Measurements from ENCODE around the gene BZW1.

Gene BZW1

GRCh38 chr2:200810252-200810997 lies 1.3 kb upstream of the BZW1 start:
- peak overlapping the region; percentile 94 for H3K9ac ChIP-seq (ENCODE audit: low read depth, low read length, poor library complexity, severe bottlenecking)
- no peaks in the 10 kb centered on the region for H3F3A ChIP-seq (ENCODE audit: low read depth)
- peak overlapping the region; percentile 89 for H3K4me2 ChIP-seq (ENCODE audit: low read depth, low read length, poor library complexity, severe bottlenecking)
- TF ChIP-seq CTCF (conservative IDR thresholded peaks at IDR 0.05; ENCODE audit: low read length) (no peak), EZH2phosphoT487 (IDR thresholded peaks at IDR 0.05; ENCODE audit: borderline replicate concordance) (no peak)
- H4K20me1 ChIP-seq (ENCODE audit: insufficient read depth, low read length, poor library complexity, severe bottlenecking), result peaks cover 36% of the 10 kb centered on the region
- no peaks in the 10 kb centered on the region for H3K9me2 ChIP-seq (replicated peaks; ENCODE audit: low read depth, low read length)
- H3K9me3 ChIP-seq (ENCODE audit: insufficient read depth, low read depth, low read length), result no peaks in the 10 kb centered on the region
- H3K4me3 ChIP-seq (ENCODE audit: low read length, poor library complexity, severe bottlenecking), result peak overlapping the region; percentile 93
- H3K27me3 ChIP-seq (ENCODE audit: insufficient read depth, low read length, poor library complexity, severe bottlenecking), result peaks cover 3% of the 10 kb centered on the region
- H3K79me2 ChIP-seq (ENCODE audit: insufficient read depth, low read length), result peaks cover 37% of the 10 kb centered on the region
- H3K4me1 ChIP-seq (ENCODE audit: insufficient read depth, low read length, poor library complexity, severe bottlenecking), result peaks cover 37% of the 10 kb centered on the region
- peaks cover 17% of the 10 kb centered on the region for H3K36me3 ChIP-seq (ENCODE audit: insufficient read depth, low read length)
- peak overlapping the region; percentile 78 for H2AFZ ChIP-seq (ENCODE audit: low read length)

- peak overlapping the region; percentile 78 for H2AFZ ChIP-seq (ENCODE audit: low read length)
- no peak for TF ChIP-seq CTCF (conservative IDR thresholded peaks at IDR 0.05; ENCODE audit: low read length)
- TF ChIP-seq EZH2phosphoT487 (IDR thresholded peaks at IDR 0.05; ENCODE audit: borderline replicate concordance), result no peak
- peaks cover 42% of the 10 kb centered on the region for H4K20me1 ChIP-seq (ENCODE audit: insufficient read depth, low read length, poor library complexity, severe bottlenecking)
- peak overlapping the region; percentile 94 for H3K9ac ChIP-seq (ENCODE audit: low read depth, low read length, poor library complexity, severe bottlenecking)
- peak overlapping the region; percentile 93 for H3K4me3 ChIP-seq (ENCODE audit: low read length, poor library complexity, severe bottlenecking)
- H3F3A ChIP-seq (ENCODE audit: low read depth), result no peaks in the 10 kb centered on the region
- H3K9me2 ChIP-seq (replicated peaks; ENCODE audit: low read depth, low read length), result no peaks in the 10 kb centered on the region
- peaks cover 41% of the 10 kb centered on the region for H3K4me1 ChIP-seq (ENCODE audit: insufficient read depth, low read length, poor library complexity, severe bottlenecking)
- H3K4me2 ChIP-seq (ENCODE audit: low read depth, low read length, poor library complexity, severe bottlenecking), result peak overlapping the region; percentile 89
- H3K27me3 ChIP-seq (ENCODE audit: insufficient read depth, low read length, poor library complexity, severe bottlenecking), result peaks cover 3% of the 10 kb centered on the region
- peaks cover 42% of the 10 kb centered on the region for H3K79me2 ChIP-seq (ENCODE audit: insufficient read depth, low read length)
- no peaks in the 10 kb centered on the region for H3K9me3 ChIP-seq (ENCODE audit: insufficient read depth, low read depth, low read length)
- peaks cover 22% of the 10 kb centered on the region for H3K36me3 ChIP-seq (ENCODE audit: insufficient read depth, low read length)
Measured at GRCh38 chr2:200810998-200811332, 745 bp upstream of the BZW1 start.

DNA sequence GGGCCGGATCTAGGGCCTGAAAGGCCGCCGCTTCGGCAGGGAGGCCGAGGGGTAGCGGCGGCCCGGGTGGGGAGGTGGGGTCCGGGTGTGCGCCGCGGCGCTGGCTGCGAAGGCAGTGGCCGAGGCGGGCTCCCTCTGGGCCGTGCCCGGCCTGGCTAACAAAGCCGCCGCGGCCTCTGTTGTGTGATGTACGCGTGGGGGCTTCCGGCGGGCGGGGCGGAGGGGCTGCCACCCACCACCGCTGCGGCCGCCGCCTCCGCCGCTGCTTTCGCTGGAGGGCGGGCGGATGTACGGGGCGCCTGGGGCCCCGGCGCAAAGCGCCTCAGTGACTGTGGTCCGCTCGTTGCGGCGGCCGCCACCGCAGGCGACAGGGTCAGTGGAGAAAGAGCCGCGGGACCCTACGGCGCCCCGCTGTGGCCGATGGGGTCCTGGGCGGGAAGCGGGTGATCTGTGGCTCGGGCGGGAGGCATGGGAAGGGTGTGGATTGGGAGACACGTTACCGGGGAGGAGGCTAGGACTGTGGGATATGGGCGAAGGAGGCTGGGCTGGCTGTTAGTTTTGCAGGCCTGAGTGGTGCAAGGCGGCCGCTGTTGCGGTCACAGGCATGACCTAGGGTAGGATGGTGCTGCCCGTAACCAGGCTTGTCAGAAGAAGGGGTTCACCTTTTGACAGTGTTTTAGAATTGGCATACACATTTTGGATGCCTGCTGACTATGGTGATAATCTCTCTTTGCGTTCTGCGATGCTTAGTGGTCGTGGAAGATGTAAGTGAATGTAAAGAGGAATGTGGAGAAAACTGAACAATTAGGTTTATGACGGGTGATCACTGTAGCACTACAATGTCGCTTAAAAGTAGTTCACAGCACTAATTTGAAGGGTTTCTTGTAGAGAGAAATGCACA lies 662 bp downstream of the BZW1 start:
- peaks cover 53% of the 10 kb centered on the region for H3K79me2 ChIP-seq (ENCODE audit: insufficient read depth, low read length)
- H4K20me1 ChIP-seq (ENCODE audit: insufficient read depth, low read length, poor library complexity, severe bottlenecking), result peaks cover 55% of the 10 kb centered on the region
- H3K36me3 ChIP-seq (ENCODE audit: insufficient read depth, low read length), result peaks cover 36% of the 10 kb centered on the region

More for the DNA sequence above, 662 bp downstream of the BZW1 start:
- peak; percentile 62 for TF ChIP-seq CTCF (conservative IDR thresholded peaks at IDR 0.05; ENCODE audit: low read length)
- no peak for TF ChIP-seq EZH2phosphoT487 (IDR thresholded peaks at IDR 0.05; ENCODE audit: borderline replicate concordance)
- H3K9ac ChIP-seq (ENCODE audit: low read depth, low read length, poor library complexity, severe bottlenecking), result peak overlapping the region; percentile 94
- no peaks in the 10 kb centered on the region for H3F3A ChIP-seq (ENCODE audit: low read depth)
- H3K9me2 ChIP-seq (replicated peaks; ENCODE audit: low read depth, low read length), result no peaks in the 10 kb centered on the region
- H3K9me3 ChIP-seq (ENCODE audit: insufficient read depth, low read depth, low read length), result no peaks in the 10 kb centered on the region
- H3K4me2 ChIP-seq (ENCODE audit: low read depth, low read length, poor library complexity, severe bottlenecking), result peak overlapping the region; percentile 88
- peaks cover 45% of the 10 kb centered on the region for H3K4me1 ChIP-seq (ENCODE audit: insufficient read depth, low read length, poor library complexity, severe bottlenecking)
- H3K4me3 ChIP-seq (ENCODE audit: low read length, poor library complexity, severe bottlenecking), result peak overlapping the region; percentile 93
- H3K27me3 ChIP-seq (ENCODE audit: insufficient read depth, low read length, poor library complexity, severe bottlenecking), result peaks cover 3% of the 10 kb centered on the region
- peak overlapping the region; percentile 95 for H2AFZ ChIP-seq (ENCODE audit: low read length)
